Umbilical cord (tissue), 2 donors: ENCODE measurements around the gene LMF2. TPM values are rescaled to one million over a fixed set of nuclear protein-coding genes. Genes with fewer than 3 reads are reported as not detected.
A peak's percentile ranks its signal among the peaks of the same experiment; 100 is the strongest.

Experiments used
- DNase-seq: peaks from one replicate; pipeline ENCODE4 v3.0.0-alpha.2; 2015; ENCODE audit warnings: low spot score
- total RNA-seq: library from RNA; depleted of rRNA; stranded (reverse); fragments of >200 nt; gene quantifications from one replicate; pipeline ENCODE4 v1.2.3, GENCODE V29; 2014; ENCODE audit warnings: low replicate concordance; ENCODE audit not compliant: insufficient read depth

LMF2 gene
- total RNA-seq, 1 donor from 2014 or later: 34.2 TPM

DNA sequence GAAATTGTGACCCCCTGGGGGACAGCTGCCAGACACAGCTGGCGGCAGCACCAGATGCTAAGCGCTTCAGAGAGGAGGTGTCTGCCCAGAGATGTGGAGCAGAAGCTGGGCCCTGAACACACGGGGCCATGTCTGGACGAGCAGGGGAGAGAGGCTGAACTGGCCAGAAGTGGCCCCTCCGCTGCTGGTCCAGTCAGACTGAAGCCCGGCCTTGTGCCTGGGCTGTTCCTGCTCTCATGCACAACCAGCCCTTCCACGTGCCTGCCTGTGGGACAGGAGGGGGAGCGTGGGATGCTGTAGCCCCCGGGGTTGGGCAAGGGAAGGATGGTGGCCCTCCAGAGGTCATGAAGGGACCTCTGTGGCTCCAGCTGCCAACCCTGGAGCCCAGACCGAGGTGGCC lies 24.4 kb downstream of the LMF2 start:
- DNase-seq: no peak

DNA sequence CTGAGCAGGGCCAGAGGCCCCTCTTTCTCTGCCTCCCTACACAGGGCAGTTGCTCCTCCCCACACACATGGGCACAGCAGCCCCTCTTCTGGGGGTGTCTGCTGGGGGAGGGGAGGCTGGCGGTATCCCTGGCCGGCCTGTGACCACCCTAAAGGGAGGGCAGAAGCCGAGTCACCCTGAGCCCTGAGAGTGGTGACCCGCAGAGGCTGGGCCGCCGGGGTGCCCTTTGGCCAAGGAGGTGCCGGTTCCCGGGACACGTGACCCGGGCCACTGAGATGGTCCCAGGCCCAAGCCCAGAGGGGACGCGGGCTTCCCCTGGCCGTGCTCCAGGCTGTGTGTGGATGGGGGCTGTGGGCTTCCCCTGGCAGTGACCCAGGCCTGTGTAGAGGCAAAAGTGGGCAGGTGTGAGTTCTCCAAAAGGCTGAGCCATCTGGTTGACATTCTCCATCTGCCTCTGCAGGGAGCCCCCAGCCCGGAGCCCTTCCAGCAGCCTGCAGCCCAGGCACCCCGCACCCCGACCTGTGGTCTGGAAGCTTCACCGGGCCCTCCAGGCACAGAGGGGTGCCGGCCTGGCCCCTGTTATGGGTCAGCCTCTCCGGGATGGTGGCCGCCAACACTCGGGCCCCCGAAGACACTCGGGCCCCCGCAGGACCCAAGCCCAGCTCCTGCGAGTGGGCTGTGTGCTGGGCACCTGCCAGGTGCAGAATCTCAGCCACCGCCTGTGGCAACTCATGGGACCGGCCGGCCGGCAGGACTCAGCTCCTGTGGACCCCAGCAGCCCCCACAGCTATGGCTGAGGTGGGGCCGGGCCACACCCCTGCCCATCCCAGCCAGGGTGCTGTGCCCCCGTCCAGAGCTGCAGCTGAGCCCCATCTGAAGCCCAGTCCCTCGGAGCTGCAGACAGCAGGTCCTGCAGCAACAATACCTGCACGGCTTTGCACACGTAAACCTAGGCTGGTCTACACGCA lies 25.1 kb downstream of the LMF2 start:
- no peak for DNase-seq

DNA sequence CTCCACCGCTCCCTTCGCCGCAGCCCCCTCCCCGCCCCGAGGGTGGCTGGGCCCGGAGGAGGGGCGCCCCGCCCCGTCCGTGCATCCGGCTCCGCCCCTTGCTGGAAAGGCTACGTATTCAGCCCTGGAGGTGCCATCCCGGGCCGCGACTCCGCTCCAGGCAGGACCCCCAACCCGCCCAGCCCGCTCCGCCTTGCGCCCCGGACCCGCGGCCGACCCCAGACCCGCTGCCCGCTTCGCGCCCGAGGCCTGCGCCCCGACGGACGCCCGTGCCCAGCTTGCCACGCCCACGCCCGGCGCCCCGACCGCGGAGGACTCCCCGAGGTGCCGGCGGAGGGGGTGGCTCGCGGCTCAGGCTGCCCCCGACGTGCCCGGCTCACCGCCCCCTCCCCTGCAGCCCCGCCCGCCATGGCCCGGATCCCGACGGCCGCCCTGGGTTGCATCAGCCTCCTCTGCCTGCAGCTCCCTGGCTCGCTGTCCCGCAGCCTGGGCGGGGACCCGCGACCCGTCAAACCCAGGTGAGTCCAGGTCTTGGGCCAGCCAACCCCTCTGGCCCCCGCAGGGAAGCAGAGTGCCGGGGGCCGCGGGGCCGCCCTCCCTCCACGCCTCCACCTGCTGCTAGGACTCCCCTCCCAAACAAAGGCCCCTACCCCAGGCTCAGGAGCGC lies 25.9 kb downstream of the LMF2 start, which contains the start of gene ADM2:
TSS of gene ADM2 (plus strand) at position 104 of the 667 bp plus-strand sequence. CDS start at position 409, 305 bp downstream.
- DNase-seq: no peak

- DNase-seq: no peak
Observed at GRCh38 chr22:50481045-50481439, 26.5 kb downstream of the LMF2 start.

- DNase-seq: no peak
Observed at GRCh38 chr22:50479721-50480120, 27.8 kb downstream of the LMF2 start.

GRCh38 chr22:50477923-50478322 lies 29.6 kb downstream of the LMF2 start:
- DNase-seq: no peak

GRCh38 chr22:50476868-50477267 lies 30.6 kb downstream of the LMF2 start:
- DNase-seq: no peak

GRCh38 chr22:50475652-50476002 lies 31.9 kb downstream of the LMF2 start:
- no peak for DNase-seq

DNA sequence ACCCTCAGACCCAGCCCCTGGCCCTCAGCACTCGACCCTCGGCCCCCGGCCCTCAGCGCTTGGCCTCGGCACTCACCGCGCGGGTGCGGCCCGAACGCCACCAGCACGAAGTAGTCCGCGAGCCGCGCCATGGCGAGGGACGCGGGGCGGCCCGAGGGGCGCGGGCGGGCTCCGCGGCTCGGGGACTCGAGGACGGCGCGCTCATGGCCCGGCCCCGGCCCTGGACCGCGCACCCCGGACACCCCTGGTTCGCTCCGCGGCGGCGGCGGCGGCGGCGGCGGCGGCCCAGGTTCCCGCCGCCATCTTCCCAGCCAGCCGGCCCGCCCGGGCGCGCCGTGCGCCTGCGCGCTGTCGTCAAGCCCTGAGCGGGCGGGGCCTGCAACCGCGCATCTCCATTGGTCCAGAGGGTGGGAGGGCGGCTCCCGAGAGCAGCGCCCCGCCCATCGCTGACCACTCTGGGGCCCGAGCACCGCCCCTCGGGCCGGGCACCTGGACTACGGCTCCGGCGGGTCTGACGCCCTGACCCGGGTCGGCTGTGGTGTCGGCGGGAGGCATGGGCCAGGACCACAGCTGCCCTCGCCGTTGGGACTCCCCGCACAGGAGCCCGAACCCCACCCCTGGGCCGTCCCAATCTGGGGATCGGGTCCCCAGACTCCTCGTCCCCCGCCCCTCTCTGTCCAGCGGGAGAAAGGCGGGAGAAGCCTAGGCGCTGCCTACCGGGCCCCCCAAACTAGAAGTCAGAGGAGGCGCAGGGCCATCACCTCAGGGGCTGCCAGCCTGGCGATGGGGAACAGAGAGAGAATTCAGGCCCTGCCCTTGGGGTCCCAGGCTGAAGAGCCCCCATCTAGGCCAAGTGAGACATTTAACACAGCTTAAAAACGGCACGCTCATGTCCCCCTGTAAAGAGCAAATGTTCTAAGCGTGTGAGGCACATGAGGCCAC lies 32.5 kb downstream of the LMF2 start, which contains the start of gene SBF1:
TSS of gene SBF1 (minus strand) at position 326 of the 942 bp plus-strand sequence. CDS start at position 131, 195 bp downstream.
- peak; percentile 93 for DNase-seq

DNA sequence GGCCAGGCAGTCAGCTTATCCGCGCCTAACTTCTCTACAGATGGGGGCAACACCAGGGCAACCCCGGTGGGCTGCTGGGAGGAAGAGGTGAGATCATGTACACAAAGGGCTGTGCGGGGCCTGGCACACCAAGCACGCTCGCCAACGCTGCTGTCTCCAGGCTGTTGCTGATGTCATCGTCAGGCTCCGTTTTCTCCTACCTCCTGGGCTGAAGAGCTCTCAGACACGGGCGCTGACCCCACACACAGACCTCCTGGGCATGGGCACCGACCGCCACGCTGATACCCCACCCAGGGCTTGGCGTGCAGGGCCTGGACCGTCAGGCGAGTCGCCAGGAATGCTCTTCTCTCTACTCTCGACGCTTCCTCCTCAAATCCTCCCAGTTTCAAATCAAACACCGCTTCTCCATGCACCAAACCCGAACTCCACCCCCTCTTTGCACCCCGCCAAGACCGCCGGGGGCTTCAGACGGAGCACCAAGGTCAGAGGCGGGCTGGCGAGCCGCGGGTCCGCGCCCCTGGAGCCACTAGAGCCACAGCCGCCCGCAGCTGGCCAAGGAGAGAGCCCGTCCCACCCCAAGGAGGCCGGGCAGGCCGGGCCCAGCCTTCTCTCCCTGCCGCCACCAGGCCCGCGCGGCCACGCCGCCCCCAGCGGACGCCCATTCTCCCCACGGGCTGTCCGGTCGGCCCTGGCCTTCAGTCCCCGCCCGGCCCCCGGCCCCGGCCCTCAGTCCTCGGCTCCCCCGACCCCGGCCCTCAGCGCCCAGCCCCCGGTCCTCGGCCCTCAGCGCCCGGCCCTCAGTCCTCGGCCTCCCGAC lies 33.4 kb downstream of the LMF2 start:
- DNase-seq: peak; percentile 34

GRCh38 chr22:50473088-50473487 lies 34.4 kb downstream of the LMF2 start:
- DNase-seq: no peak

DNA sequence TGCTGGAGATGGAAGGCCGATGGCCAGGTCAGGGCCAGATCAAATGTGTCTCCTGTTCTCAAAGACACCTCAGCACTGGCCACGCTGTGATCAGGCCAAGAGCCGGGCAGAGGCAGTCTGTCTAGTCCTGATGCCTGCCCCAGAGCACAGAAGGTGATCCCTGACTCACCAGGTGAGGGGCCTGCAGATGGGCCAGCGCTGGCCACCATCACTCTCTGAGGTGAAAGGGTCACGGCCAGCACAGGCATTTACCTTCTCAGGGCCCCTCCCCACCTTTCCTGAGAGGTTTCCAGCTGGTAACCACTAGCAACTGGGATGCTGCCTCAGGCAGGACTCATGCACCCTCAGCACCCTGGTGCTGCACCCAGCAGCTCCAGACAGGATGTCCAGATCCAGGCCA lies 35.5 kb downstream of the LMF2 start:
- DNase-seq: no peak

GRCh38 chr22:50471197-50471847 lies 36.2 kb downstream of the LMF2 start:
- DNase-seq: no peak

DNA sequence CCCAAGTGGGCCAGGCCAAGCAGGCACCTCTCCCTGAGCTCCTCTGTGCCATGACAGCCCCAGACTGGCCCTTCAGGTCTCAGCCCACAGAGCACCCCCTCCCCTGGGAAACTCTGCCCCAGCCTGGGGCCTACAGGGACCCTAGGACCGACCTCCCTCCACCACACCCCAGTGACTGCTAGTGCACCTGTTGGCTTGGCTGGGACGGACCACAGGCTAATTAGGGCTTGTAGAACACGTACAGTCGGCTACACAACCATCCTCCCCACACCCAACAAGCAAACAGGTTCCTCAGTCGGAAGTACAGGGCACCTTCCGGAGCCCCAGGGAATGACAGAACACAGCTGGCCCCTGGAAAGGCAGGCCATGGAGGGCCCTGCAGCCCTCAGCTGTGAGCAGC lies 37.0 kb downstream of the LMF2 start:
- DNase-seq: no peak

- DNase-seq: peak; percentile 39
Observed at GRCh38 chr22:50469377-50470305, 37.9 kb downstream of the LMF2 start.

- DNase-seq: no peak
Observed at GRCh38 chr22:50468626-50469025, 38.9 kb downstream of the LMF2 start.

DNA sequence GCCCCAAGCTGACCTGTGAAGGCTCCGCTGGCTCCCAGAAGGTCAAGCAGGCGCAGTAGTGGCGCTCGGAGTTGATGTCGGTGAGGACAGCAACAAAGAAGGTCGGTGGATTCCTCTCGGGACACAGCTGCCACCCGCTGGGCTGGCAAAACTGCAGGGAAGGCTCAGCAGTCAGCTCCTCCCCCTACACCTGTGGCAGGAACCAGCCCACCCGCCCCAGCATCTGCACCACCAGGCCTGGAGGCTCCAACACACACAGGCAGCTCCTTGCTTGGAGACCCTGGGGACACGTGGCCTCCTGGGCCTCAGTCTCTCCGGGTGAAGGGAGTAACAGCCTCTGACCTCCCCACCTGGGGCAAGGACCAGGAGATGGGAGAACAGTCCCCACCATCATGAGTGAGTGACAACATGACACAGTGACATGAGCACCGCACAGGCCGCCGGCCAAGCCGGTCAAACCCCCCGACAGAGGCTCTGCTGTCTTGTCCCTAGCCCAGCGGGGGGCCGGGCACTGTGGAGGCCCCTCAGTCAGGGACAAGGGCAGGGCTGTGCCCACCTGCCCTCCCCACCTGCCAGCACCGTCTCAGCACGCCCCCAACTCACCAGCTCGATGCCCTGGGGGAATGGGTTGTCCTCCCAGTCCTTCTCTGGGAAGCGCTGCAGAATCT lies 39.6 kb downstream of the LMF2 start:
- no peak for DNase-seq

GRCh38 chr22:50467341-50467740 lies 40.2 kb downstream of the LMF2 start:
- no peak for DNase-seq
